Heart right ventricle (tissue), 16 donors: Measurements from ENCODE around the gene DNAH1. TPM values are rescaled to one million over a fixed set of nuclear protein-coding genes. Genes with fewer than 3 reads are reported as not detected.
A peak's percentile ranks its signal among the peaks of the same experiment; 100 is the strongest.

Experiments
- ATAC-seq, 8 donors: fragments of 200-7000 bp; cut with Tn5 transposase; one replicate each; pipeline ENCODE4 v1.9.1; 2020; ENCODE audit warnings: mild to moderate bottlenecking in 8 of 8, moderate library complexity in 8 of 8, moderate number of reproducible peaks in 1 of 8
- DNase-seq, 2 donors: peaks; one replicate each; pipeline ENCODE4 v3.0.0-alpha.2; 2020
- H3K27ac ChIP-seq, 10 donors: fragments of 200-600 bp; sonication (generic) in 2 of 10; one replicate each; pipeline versions ENCODE4 v1.5.0 to v1.8.0; 2020 to 2022; ENCODE audit warnings: mild to moderate bottlenecking in 3 of 10
- H3K27me3 ChIP-seq, 7 donors: fragments of 200-600 bp; one replicate each; pipeline ENCODE4 v1.8.0; 2021 to 2022; ENCODE audit warnings: mild to moderate bottlenecking in 2 of 7
- H3K36me3 ChIP-seq, 9 donors: fragments of 200-600 bp; sonication (generic) in 1 of 9; one replicate each; pipeline versions ENCODE4 v1.5.0 to v1.8.0; 2020 to 2022; ENCODE audit warnings: mild to moderate bottlenecking in 2 of 9
- H3K4me1 ChIP-seq, 9 donors: fragments of 200-600 bp; sonication (generic) in 1 of 9; one replicate each; pipeline versions ENCODE4 v1.5.0 to v1.8.0; 2020 to 2022; ENCODE audit warnings: mild to moderate bottlenecking in 4 of 9
- H3K4me3 ChIP-seq, 10 donors: fragments of 200-600 bp; sonication (generic) in 2 of 10; one replicate each; pipeline versions ENCODE4 v1.5.0 to v1.8.0; 2020 to 2022; ENCODE audit warnings: mild to moderate bottlenecking in 7 of 10, moderate library complexity in 2 of 10
- H3K9me3 ChIP-seq, 11 donors: fragments of 200-600 bp in 10 of 11; sonication (generic) in 2 of 11; one replicate each; pipeline versions ENCODE4 v1.5.0 to v1.8.0; 2013 to 2022; ENCODE audit warnings: mild to moderate bottlenecking in 2 of 11, control low read depth in 1 of 11, moderate library complexity in 1 of 11
- CTCF ChIP-seq, 9 donors: fragments of 200-600 bp; sonication (generic) in 2 of 9; IDR thresholded peaks; one replicate each; pipeline versions ENCODE4 v1.5.0 to v1.8.0; 2021 to 2022; ENCODE audit warnings: antibody characterized with exemption in 9 of 9, mild to moderate bottlenecking in 5 of 9, moderate library complexity in 1 of 9
- WGBS, 2 donors: extraction: QIAGEN DNeasy Blood & Tissue Kit; methylation state at CpG; one replicate each; pipeline ENCODE4 v1.1.7; 2013; ENCODE audit warnings: inconsistent platforms in 1 of 2; 5-methylcytosine and 5-hydroxymethylcytosine counted together
- intact Hi-C, 10 donors: fragments of 100-400 bp; cut with DNase I; formaldehyde crosslinking; loops; one replicate each; pipeline versions ENCODE4 v1.11.1 to v1.14.2; 2022
- polyA plus RNA-seq, 2 donors: library from polyadenylated mRNA; stranded (reverse); fragments of 200-250 nt; gene quantifications; one replicate each; pipeline ENCODE4 v1.2.3, GENCODE V29; 2013
- total RNA-seq, 10 donors: library from RNA; stranded (reverse); fragmentation: NEBNext Ultra II Directional in 3 of 10; extraction: Animal tissue kit (Norgen Biotek cat#: 25700) in 3 of 10; gene quantifications; one replicate each; pipeline versions ENCODE4 v1.2.1 to v1.2.4, GENCODE V29; 2021 to 2023
- donor health status: Arrhythmogenic right ventricular cardiomyopathy.
- donor health status: ischemic (EF 13 %, LVEDD 7.1; RV severe dilation, severe dysfunction).
- donor health status: healthy with polysubstance abuse.
- donor health status: DM: no; HTN: yes; CAD: no.
- donor health status: DM: no; HTN: no; CAD: no.
- donor health status: ischemic (EF 25% LVEDD 6.9; RV normal size, moderate dysfunction).
- donor health status: ischemic (EF 25% LVEDD 5.7; RV mildly dilated, moderate dysfunction).
- donor health status: healthy.
- donor health status: DM: yes; HTN: yes; CAD: no.
- donor health status: Ischemic cardiomyopathy.
- donor health status: ischemic (EF 35%, LVEDD 5.7; RV mildly dilated, moderate dysfunction).
- donor health status: nonischemic (EF 11% LVEDD 7.7; RV severe dilation, severe dysfunction).
- donor health status: DM: yes; HTN: yes; CAD: no.
- donor health status: PGD.
- donor health status: ischemic (EF 29% LVEDD 5.4; RV normal size, mild dysfunction).
- donor health status: nonischemic (EF 23%, LVEDD 6.1; RV moderate dilation, normal function).

DNAH1 gene
- total and polyA plus RNA-seq, 12 donors, result 0.99 to 6.4 (median 2.8) TPM

GRCh38 chr3:52321481-52321880 lies 5.4 kb downstream of the DNAH1 start:
- H3K27me3 ChIP-seq, result no peaks in the 10 kb centered on the region
- intact Hi-C loops, result no loop called here
- no peak for ATAC-seq
- 87 to 90% methylated on average over 5 of the region's 5 CpGs for WGBS, 2 donors
- H3K36me3 ChIP-seq, result peaks cover 0 to 12% (median 0%) of the 10 kb centered on the region in 9 donors
- peaks cover 11 to 27% (median 17%) of the 10 kb centered on the region in 9 donors for H3K4me1 ChIP-seq
- no peak overlapping the region for H3K4me3 ChIP-seq
- H3K27ac ChIP-seq, result no peak overlapping the region
- H3K9me3 ChIP-seq, result no peaks in the 10 kb centered on the region
- DNase-seq, result no peak
- no peak for TF ChIP-seq CTCF (IDR thresholded peaks at IDR 0.05)

GRCh38 chr3:52322466-52322865 lies 6.3 kb downstream of the DNAH1 start:
- Histone ChIP-seq H3K4me3 (no peak overlapping the region), H3K9me3 (no peaks in the 10 kb centered on the region), H3K36me3 (peaks cover 0 to 12% (median 0%) of the 10 kb centered on the region in 9 donors), H3K27me3 (no peaks in the 10 kb centered on the region), H3K4me1 (peaks cover 7 to 22% (median 12%) of the 10 kb centered on the region in 9 donors), H3K27ac (no peak overlapping the region)
- intact Hi-C loops, result no loop called here
- 91 to 92% methylated on average over 7 of the region's 7 CpGs for WGBS, 2 donors
- no peak for TF ChIP-seq CTCF (IDR thresholded peaks at IDR 0.05)
- ATAC-seq (no peak), DNase-seq (no peak)

- WGBS, 2 donors, result 83 to 87% methylated on average over 11 of the region's 11 CpGs
- ATAC-seq (peak in 4 of 8 donors; percentile 23 to 50 (median 36)), DNase-seq (no peak)
- intact Hi-C loops, result no loop called here
- Histone ChIP-seq H3K4me1 (peaks cover 0 to 10% (median 3%) of the 10 kb centered on the region in 9 donors), H3K36me3 (peaks cover 0 to 17% (median 0%) of the 10 kb centered on the region in 9 donors), H3K9me3 (no peaks in the 10 kb centered on the region), H3K27me3 (no peaks in the 10 kb centered on the region), H3K4me3 (no peak overlapping the region), H3K27ac (no peak overlapping the region)
- TF ChIP-seq CTCF (IDR thresholded peaks at IDR 0.05), result no peak
Observed at GRCh38 chr3:52323526-52324295, 7.6 kb downstream of the DNAH1 start.

- Histone ChIP-seq H3K36me3 (peaks cover 0 to 17% (median 0%) of the 10 kb centered on the region in 9 donors), H3K27me3 (no peaks in the 10 kb centered on the region), H3K4me1 (peaks cover 0 to 8% (median 3%) of the 10 kb centered on the region in 9 donors), H3K9me3 (no peaks in the 10 kb centered on the region), H3K4me3 (no peak overlapping the region), H3K27ac (no peak overlapping the region)
- TF ChIP-seq CTCF (IDR thresholded peaks at IDR 0.05), result no peak
- WGBS, 2 donors, result 94 to 96% methylated on average over 9 of the region's 9 CpGs
- DNase-seq (no peak), ATAC-seq (no peak)
- intact Hi-C loops, result no loop called here
Observed at GRCh38 chr3:52324676-52325075, 8.6 kb downstream of the DNAH1 start.
